Activated CD8-positive, alpha-beta T cell treated with anti-CD3 and anti-CD28 coated beads, Interleukin-2, amount 10 ng/mL, durations not matched to agents 7 days and 5 days (primary cell): ENCODE measurements around the gene ACVR1C. TPM values are rescaled to one million over a fixed set of nuclear protein-coding genes. Genes with fewer than 3 reads are reported as not detected.

ENCODE experiments used
- ATAC-seq: fragments of 150-1000 bp; cut with Tn5 transposase; one replicate; pipeline ENCODE4 v1.10.0; 2021; ENCODE audit warnings: moderate library complexity
- CTCF ChIA-PET: fragments of 350-600 bp; sonication (Branson Sonifier 250); formaldehyde crosslinking; loops from one replicate; lab custom pipeline; 2021; ENCODE audit warnings: antibody characterized with exemption; lab: Charles Lee
- POLR2A ChIA-PET: fragments of 350-600 bp; sonication (Branson Sonifier 250); formaldehyde crosslinking; loops from one replicate; lab custom pipeline; 2021; ENCODE audit warnings: antibody characterized with exemption; lab: Charles Lee
- DNase-seq: peaks from one replicate; pipeline ENCODE4 v3.0.0-alpha.2; 2020
- H3K27ac Mint-ChIP-seq: one replicate; pipeline ENCODE4 v1.8.0; 2021; ENCODE audit warnings: mild to moderate bottlenecking, mixed read lengths
- H3K27me3 Mint-ChIP-seq: one replicate; pipeline ENCODE4 v1.8.0; 2021; ENCODE audit warnings: low read depth, mixed read lengths
- H3K36me3 Mint-ChIP-seq: one replicate; pipeline ENCODE4 v1.8.0; 2021; ENCODE audit warnings: low read depth, mixed read lengths
- H3K4me1 Mint-ChIP-seq: one replicate; pipeline ENCODE4 v1.8.0; 2021; ENCODE audit warnings: low read depth, mixed read lengths
- H3K4me3 Mint-ChIP-seq: one replicate; pipeline ENCODE4 v1.8.0; 2021; ENCODE audit warnings: mild to moderate bottlenecking, mixed read lengths
- H3K9me3 Mint-ChIP-seq: one replicate; pipeline ENCODE4 v1.8.0; 2022; ENCODE audit warnings: mixed read lengths; ENCODE audit not compliant: insufficient read depth
- total RNA-seq, 2 experiments: library from RNA; stranded (reverse); gene quantifications; one replicate each; pipeline ENCODE4 v1.2.3, GENCODE V29; 2021

ACVR1C gene
- total RNA-seq, 2 experiments from 2014 or later, result 0.63 to 0.73 TPM

DNA sequence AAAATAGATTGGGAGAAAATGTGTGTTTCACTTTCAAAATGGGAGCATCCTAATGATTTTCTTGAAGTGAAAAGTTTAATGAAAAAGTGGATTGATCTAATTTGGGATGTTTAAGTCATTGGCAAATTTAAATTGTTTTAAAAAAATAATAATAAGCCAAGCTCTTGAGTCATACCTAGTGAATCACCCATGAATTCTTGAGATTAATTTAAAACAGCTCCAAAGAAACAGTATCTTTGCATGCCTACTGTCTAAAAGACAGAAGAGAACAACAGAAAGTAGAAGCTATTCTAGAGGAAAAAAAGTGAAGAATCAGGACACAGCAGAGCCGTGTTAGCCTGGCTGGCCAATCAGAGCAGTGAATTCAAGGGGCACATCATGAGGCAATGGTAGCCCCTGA lies 7.7 kb downstream of the ACVR1C start:
- Mint-ChIP-seq H3K9me3 (no peaks in the 10 kb centered on the region), H3K4me1 (peaks cover 13% of the 10 kb centered on the region), H3K27ac (no peak overlapping the region), H3K27me3 (peaks cover 5% of the 10 kb centered on the region), H3K4me3 (no peak overlapping the region), H3K36me3 (no peaks in the 10 kb centered on the region)
- CTCF ChIA-PET, result interaction anchor here (1.6 to 1.9 kb wide), 2 partner anchors 23 to 319 kb away, joined by 3 to 6 read pairs; no protein-coding TSS in a partner anchor
- ATAC-seq (no peak), DNase-seq (no peak)
- POLR2A ChIA-PET, result no interaction called here

DNA sequence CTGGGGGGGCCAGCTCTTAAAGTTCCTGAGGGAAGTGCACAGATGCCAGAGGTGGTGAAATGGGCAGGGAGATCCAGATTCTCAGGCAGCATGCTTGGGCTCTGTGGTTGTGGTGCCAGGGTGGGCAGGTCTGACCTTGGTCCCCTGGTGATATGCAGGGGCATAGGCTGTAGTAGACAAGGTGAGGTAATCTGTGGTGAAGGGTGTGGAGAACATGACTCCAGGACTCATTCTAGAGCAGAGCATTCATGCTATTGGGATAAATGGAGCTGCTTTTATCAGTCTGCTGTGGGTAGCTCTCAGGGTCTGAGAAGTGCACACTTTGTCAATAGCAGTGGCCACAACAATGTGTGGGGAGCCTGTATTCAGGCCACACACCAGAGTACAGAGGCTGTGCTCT lies 16.9 kb downstream of the ACVR1C start:
- ATAC-seq, result no peak
- POLR2A ChIA-PET, result no interaction called here

GRCh38 chr2:157611110-157611509 lies 17.6 kb downstream of the ACVR1C start:
- peaks cover 12% of the 10 kb centered on the region for H3K27me3 Mint-ChIP-seq
- CTCF ChIA-PET, result no interaction called here

More for the DNA sequence above, 16.9 kb downstream of the ACVR1C start:
- H3K27ac Mint-ChIP-seq, result no peak overlapping the region
- peaks cover 15% of the 10 kb centered on the region for H3K9me3 Mint-ChIP-seq
- H3K27me3 Mint-ChIP-seq, result peaks cover 11% of the 10 kb centered on the region
- peaks cover 5% of the 10 kb centered on the region for H3K36me3 Mint-ChIP-seq
- no peak for DNase-seq
- CTCF ChIA-PET, result interaction anchor here (1.2 to 1.4 kb wide), 2 partner anchors 9 to 15 kb away, joined by 3 to 4 read pairs; no protein-coding TSS in a partner anchor
- peaks cover 2% of the 10 kb centered on the region for H3K4me1 Mint-ChIP-seq
- H3K4me3 Mint-ChIP-seq, result no peak overlapping the region

DNA sequence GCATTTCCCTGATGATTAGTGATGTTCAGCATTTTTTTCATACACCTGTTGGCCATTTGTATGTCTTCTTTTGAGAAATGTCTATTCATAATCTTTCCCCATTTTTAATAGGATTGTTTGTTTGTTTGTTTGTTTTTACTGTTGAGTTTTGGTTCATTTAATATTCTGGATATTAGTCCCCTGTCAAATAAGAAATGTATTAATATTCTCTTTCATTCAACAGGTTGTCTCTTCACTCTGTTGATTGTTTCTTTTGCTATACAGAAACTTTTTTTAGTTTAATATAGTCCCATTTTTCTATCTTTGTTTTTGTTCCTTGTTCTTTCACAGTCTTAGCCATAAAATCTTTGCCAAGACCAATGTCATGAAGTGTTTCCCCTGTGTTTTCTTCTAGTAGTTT lies 22.1 kb downstream of the ACVR1C start:
- peaks cover 5% of the 10 kb centered on the region for H3K36me3 Mint-ChIP-seq
- H3K4me3 Mint-ChIP-seq, result no peak overlapping the region
- DNase-seq, result no peak
- no peak overlapping the region for H3K27ac Mint-ChIP-seq
- peaks cover 20% of the 10 kb centered on the region for H3K27me3 Mint-ChIP-seq
- POLR2A ChIA-PET, result no interaction called here
- peaks cover 2% of the 10 kb centered on the region for H3K4me1 Mint-ChIP-seq
- H3K9me3 Mint-ChIP-seq, result peaks cover 15% of the 10 kb centered on the region
- CTCF ChIA-PET, result interaction anchor here (0.6 to 1.2 kb wide), 2 partner anchors 10 to 389 kb away, joined by 3 read pairs; no protein-coding TSS in a partner anchor
- ATAC-seq, result no peak

More at GRCh38 chr2:157611110-157611509, 17.6 kb downstream of the ACVR1C start:
- POLR2A ChIA-PET, result no interaction called here
- H3K4me3 Mint-ChIP-seq, result no peak overlapping the region
- no peak for DNase-seq
- H3K9me3 Mint-ChIP-seq, result peaks cover 15% of the 10 kb centered on the region
- peaks cover 2% of the 10 kb centered on the region for H3K4me1 Mint-ChIP-seq
- H3K36me3 Mint-ChIP-seq, result peaks cover 5% of the 10 kb centered on the region
- ATAC-seq, result no peak
- H3K27ac Mint-ChIP-seq, result no peak overlapping the region

DNA sequence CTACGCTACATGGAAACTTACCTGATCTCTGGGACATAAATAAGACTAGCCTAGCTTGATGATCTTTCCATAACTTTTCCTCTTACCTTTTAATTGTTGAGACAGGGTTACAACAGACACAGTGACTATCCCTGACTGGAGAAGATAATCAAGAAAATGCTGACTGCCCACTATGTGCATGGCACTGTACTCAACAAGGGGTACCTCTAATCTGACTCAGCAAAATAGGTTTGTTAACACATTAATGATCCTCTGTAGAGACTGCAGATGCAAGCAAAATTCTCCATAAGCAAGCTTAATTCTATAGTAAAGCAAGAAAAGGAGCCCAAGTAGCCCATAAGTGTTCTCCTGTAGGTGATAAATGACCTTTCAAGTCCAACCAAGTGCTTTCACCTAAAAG lies 25.5 kb downstream of the ACVR1C start:
- H3K27me3 Mint-ChIP-seq, result peaks cover 19% of the 10 kb centered on the region
- H3K27ac Mint-ChIP-seq, result no peak overlapping the region
- H3K36me3 Mint-ChIP-seq, result no peaks in the 10 kb centered on the region
- H3K4me3 Mint-ChIP-seq, result no peak overlapping the region
- ATAC-seq, result no peak
- no peaks in the 10 kb centered on the region for H3K4me1 Mint-ChIP-seq
- H3K9me3 Mint-ChIP-seq, result no peaks in the 10 kb centered on the region
- ChIA-PET CTCF (interaction anchor here (1.0 to 2.0 kb wide), 4 partner anchors 9 to 302 kb away, joined by 3 to 9 read pairs (median 5); no protein-coding TSS in a partner anchor), POLR2A (no interaction called here)
- DNase-seq, result no peak

DNA sequence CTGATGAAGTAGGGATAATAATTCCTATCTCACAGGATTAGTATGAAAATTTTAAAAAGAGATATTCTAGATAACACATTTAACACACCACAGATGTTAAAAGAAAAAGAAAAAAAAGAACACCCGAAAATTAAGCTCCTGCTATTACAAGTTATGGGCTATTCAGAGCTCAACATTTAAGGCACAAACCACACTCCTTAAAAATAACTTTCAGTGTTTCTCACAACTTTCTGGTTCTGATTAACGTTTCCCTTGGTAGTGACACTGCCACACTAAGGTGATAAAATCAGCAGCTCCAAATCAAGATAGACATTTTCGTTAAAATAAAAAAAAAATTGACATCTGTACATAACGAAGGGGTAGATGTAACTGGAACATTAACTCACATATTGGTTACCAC lies 26.9 kb downstream of the ACVR1C start:
- Mint-ChIP-seq H3K27ac (no peak overlapping the region), H3K4me3 (no peak overlapping the region), H3K9me3 (no peaks in the 10 kb centered on the region), H3K4me1 (peaks cover 6% of the 10 kb centered on the region), H3K36me3 (no peaks in the 10 kb centered on the region), H3K27me3 (peaks cover 15% of the 10 kb centered on the region)
- ATAC-seq, result no peak
- CTCF ChIA-PET, result interaction anchor here (1.0 to 2.0 kb wide), 7 partner anchors 26 to 300 kb away, joined by 3 to 9 read pairs (median 5); no protein-coding TSS in a partner anchor
- DNase-seq, result no peak
- POLR2A ChIA-PET, result no interaction called here

- ChIA-PET POLR2A (no interaction called here), CTCF (interaction anchor here (0.7 to 6.4 kb wide), 21 partner anchors 10 to 399 kb away, joined by 3 to 46 read pairs (median 4); partner anchors contain the start of gene ERMN)
- ATAC-seq, result peak; percentile 82
- Mint-ChIP-seq H3K36me3 (no peaks in the 10 kb centered on the region), H3K27me3 (peaks cover 18% of the 10 kb centered on the region), H3K4me1 (peaks cover 12% of the 10 kb centered on the region), H3K4me3 (peak overlapping the region; percentile 62), H3K27ac (no peak overlapping the region), H3K9me3 (no peaks in the 10 kb centered on the region)
- peak; percentile 69 for DNase-seq
These were observed 31.5 kb downstream of the ACVR1C start for GRCh38 chr2:157596992-157597681.

DNA sequence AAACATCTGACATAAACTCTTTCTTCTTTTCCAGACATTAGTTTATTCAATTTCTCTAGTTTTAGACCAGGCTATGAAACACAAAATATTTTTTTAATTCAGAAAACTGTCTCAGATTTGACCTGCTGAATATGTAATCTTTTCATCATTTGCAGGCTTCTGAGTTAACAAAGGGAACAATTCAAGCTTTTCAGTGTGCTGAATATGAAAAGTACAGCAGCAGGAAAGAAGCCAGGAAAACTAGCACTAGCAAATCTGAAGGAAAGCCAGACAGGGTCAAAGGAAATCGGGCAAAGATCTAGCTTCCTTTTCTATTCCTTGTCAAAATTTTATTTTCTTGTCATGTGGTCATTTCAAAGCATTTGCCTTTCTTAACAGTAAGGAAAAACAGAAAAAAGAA lies 35.3 kb downstream of the ACVR1C start:
- Mint-ChIP-seq H3K36me3 (no peaks in the 10 kb centered on the region), H3K4me3 (no peak overlapping the region), H3K27ac (no peak overlapping the region), H3K9me3 (no peaks in the 10 kb centered on the region), H3K27me3 (peaks cover 15% of the 10 kb centered on the region), H3K4me1 (peaks cover 12% of the 10 kb centered on the region)
- ChIA-PET POLR2A (no interaction called here), CTCF (interaction anchor here (0.8 to 6.4 kb wide), 9 partner anchors 11 to 291 kb away, joined by 3 to 46 read pairs (median 4); partner anchors contain the start of gene ACVR1C)
- ATAC-seq (no peak), DNase-seq (no peak)

DNA sequence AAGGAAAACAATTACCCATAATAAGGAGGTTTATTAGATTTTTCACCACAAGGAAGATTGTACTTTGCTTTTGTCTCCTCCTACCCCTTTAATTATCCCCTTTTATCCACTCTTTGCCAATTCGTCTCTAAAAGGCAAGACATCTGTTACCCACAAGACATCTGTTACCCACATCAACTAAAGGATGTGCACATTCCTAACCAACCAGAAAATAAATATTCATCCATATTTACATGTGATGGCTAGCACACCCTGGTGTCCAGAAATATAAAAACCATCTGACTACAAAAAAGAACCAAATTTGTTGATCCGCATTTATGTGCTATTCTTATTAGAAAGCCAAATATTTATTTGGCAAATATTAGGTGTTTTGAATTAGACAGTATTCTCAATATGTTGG lies 35.7 kb downstream of the ACVR1C start:
- CTCF ChIA-PET, result interaction anchor here (0.8 to 6.4 kb wide), 5 partner anchors 13 to 291 kb away, joined by 3 to 46 read pairs (median 4); partner anchors contain the start of gene ACVR1C
- Mint-ChIP-seq H3K27me3 (peaks cover 15% of the 10 kb centered on the region), H3K4me3 (no peak overlapping the region), H3K9me3 (no peaks in the 10 kb centered on the region), H3K36me3 (no peaks in the 10 kb centered on the region), H3K27ac (no peak overlapping the region), H3K4me1 (peaks cover 12% of the 10 kb centered on the region)
- POLR2A ChIA-PET, result no interaction called here
- DNase-seq (no peak), ATAC-seq (no peak)

GRCh38 chr2:157592374-157592773 lies 36.3 kb downstream of the ACVR1C start:
- ChIA-PET CTCF (interaction anchor here (1.1 to 1.3 kb wide), 2 partner anchors 112 to 293 kb away, joined by 3 read pairs; no protein-coding TSS in a partner anchor), POLR2A (no interaction called here)
- Mint-ChIP-seq H3K4me3 (no peak overlapping the region), H3K36me3 (no peaks in the 10 kb centered on the region), H3K9me3 (no peaks in the 10 kb centered on the region), H3K27ac (no peak overlapping the region), H3K4me1 (peaks cover 8% of the 10 kb centered on the region), H3K27me3 (peaks cover 15% of the 10 kb centered on the region)
- no peak for ATAC-seq
- DNase-seq, result no peak

DNA sequence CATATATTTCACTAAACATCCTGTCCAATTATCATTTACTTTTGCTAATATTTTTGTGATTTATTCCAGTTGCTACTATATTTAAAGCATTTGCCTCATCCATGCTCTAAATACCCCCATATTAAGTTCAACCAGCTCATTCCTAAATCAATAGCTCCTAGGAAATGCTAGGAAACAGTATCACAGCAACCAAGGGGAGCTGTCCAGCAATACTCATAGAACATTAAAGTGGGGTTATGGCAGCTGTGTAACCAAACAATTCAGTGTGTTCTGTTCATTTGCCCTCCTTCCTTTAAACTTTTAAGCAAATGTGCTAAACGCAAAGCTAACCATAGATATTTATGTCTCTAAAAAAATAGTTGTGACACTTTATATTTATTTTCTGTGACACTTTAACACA lies 41.1 kb downstream of the ACVR1C start:
- ChIA-PET CTCF (interaction anchor here (1.2 to 2.0 kb wide), 4 partner anchors 9 to 285 kb away, joined by 3 to 5 read pairs (median 4); no protein-coding TSS in a partner anchor), POLR2A (no interaction called here)
- Mint-ChIP-seq H3K27me3 (peaks cover 2% of the 10 kb centered on the region), H3K4me1 (no peaks in the 10 kb centered on the region), H3K9me3 (no peaks in the 10 kb centered on the region), H3K4me3 (no peak overlapping the region), H3K36me3 (no peaks in the 10 kb centered on the region), H3K27ac (no peak overlapping the region)
- DNase-seq (no peak), ATAC-seq (no peak)

DNA sequence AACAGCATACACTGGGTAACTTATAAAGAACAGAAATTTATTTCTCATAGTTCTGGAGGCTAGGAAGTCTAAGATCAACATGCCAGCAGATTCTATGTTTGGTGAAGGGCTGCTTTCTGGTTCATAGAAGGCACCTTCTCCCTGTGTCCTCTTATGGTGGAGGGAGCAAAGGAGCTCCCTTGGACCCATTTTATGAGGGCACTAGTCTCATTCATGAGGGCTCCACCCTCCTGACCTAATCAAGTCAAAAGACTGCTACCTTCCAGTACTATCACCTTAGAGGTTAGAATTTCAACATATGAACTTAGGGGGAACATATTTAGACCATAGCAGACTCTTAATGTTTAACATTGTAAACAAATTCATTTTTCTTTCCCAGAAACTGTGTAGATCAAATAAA lies 54.5 kb downstream of the ACVR1C start:
- Mint-ChIP-seq H3K4me3 (no peak overlapping the region), H3K9me3 (no peaks in the 10 kb centered on the region), H3K36me3 (no peaks in the 10 kb centered on the region), H3K4me1 (no peaks in the 10 kb centered on the region), H3K27me3 (peaks cover 3% of the 10 kb centered on the region), H3K27ac (no peak overlapping the region)
- ChIA-PET POLR2A (no interaction called here), CTCF (no interaction called here)
- no peak for ATAC-seq
- DNase-seq, result no peak
